Myocyte (in vitro differentiated cells): ENCODE results near the gene ZNF436. TPM values are rescaled to one million over a fixed set of nuclear protein-coding genes. Genes with fewer than 3 reads are reported as not detected.
"Not testable (repeated sequence)": the region's sequence is repeated elsewhere in the genome, so short reads cannot be mapped to it uniquely, and the experiment has no call there.

ENCODE experiments used
- DNase-seq: peaks from one replicate; pipeline ENCODE4 v3.0.0-alpha.2; 2012; ENCODE audit warnings: low read depth
- total RNA-seq: library from RNA; depleted of rRNA; stranded (reverse); fragments of >200 nt; gene quantifications from 2 replicates; pipeline ENCODE4 v1.2.3, GENCODE V29; 2014

The ZNF436 gene
- total RNA-seq, 1 donor from 2014 or later: 17.3 TPM

- no peak for DNase-seq
These were observed 46.9 kb downstream of the ZNF436 start for GRCh38 chr1:23322770-23323169.

DNA sequence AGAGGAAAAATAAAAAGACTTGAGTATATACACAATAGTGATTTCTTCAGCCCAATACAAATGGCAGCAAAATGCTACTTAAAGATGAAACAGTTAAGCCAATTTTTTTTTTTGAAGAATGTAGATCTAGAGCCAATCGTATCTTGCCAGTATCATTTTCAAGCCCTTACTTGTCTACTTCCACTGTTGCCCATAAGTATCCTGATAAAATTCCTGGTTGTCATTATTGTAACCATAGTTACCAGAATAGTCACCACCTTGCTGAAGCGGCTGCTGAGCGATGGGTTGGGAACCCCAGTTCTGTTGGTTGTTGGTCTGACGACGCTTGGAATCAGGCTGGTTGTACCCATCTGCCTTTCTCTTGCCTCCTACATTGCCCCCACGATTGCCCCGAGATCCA lies 59.4 kb downstream of the ZNF436 start:
- DNase-seq: not testable (repeated sequence)

Other genes with a start within 250 kb of the ZNF436 start
- 19.1 and 21.9 TPM in 2 replicates for gene LUZP1, start 201.0 kb downstream of the ZNF436 start, total RNA-seq
- 0.19 and 0.36 TPM in 2 replicates for gene HTR1D, start 152.3 kb downstream of the ZNF436 start, total RNA-seq
- gene HNRNPR, start 25.6 kb downstream of the ZNF436 start, total RNA-seq: 85.9 and 91.8 TPM in 2 replicates
- gene TCEA3, start 54.9 kb upstream of the ZNF436 start, total RNA-seq: 6.8 and 9.8 TPM in 2 replicates
- 48.8 and 104 TPM in 2 replicates for gene ASAP3, start 114.3 kb upstream of the ZNF436 start, total RNA-seq
- 0.13 and 0.16 TPM in 2 replicates for gene E2F2, start 161.4 kb upstream of the ZNF436 start, total RNA-seq
- gene ID3, start 189.7 kb upstream of the ZNF436 start, total RNA-seq: 13.5 and 21.1 TPM in 2 replicates